GM18951 (cell line): ENCODE results near the gene NCOA3.

Source experiments
- POLR2A ChIP-seq: IDR thresholded peaks from 4 replicates; pipeline ENCODE4 v1.6.1; 2011; ENCODE audit warnings: mild to moderate bottlenecking; ENCODE audit not compliant: insufficient read length, insufficient read depth; ENCODE audit errors: extremely low read depth
- in situ Hi-C: fragments of 300-500 bp; cut with MboI; formaldehyde crosslinking; loops from one replicate; pipeline ENCODE4 v1.12.0; 2022; ENCODE audit warnings: low sequenced_read_pairs, mixed read lengths, inconsistent platforms; ENCODE audit not compliant: unreplicated experiment

NCOA3 gene

GRCh38 chr20:47464380-47465101 is 37.1 kb upstream of the NCOA3 start:
- in situ Hi-C loops, result no loop called here
- no peak for TF ChIP-seq POLR2A

- in situ Hi-C loops, result no loop called here
- TF ChIP-seq POLR2A, result no peak
These were observed 36.2 kb upstream of the NCOA3 start for GRCh38 chr20:47465335-47466090.

GRCh38 chr20:47466213-47466612 is 35.5 kb upstream of the NCOA3 start:
- TF ChIP-seq POLR2A, result no peak
- in situ Hi-C loops, result no loop called here

- TF ChIP-seq POLR2A, result no peak
- in situ Hi-C loops, result no loop called here
These were observed 34.8 kb upstream of the NCOA3 start for GRCh38 chr20:47466704-47467459.

- in situ Hi-C loops, result no loop called here
These were observed 33.2 kb upstream of the NCOA3 start for GRCh38 chr20:47468290-47469050.

GRCh38 chr20:47475419-47476044 is 26.2 kb upstream of the NCOA3 start:
- no peak for TF ChIP-seq POLR2A
- in situ Hi-C loops, result no loop called here

More at GRCh38 chr20:47468290-47469050, 33.2 kb upstream of the NCOA3 start:
- no peak for TF ChIP-seq POLR2A

GRCh38 chr20:47476452-47476851 is 25.2 kb upstream of the NCOA3 start:
- in situ Hi-C loops, result no loop called here
- TF ChIP-seq POLR2A, result no peak

- no peak for TF ChIP-seq POLR2A
- in situ Hi-C loops, result no loop called here
These were observed 22.6 kb upstream of the NCOA3 start for GRCh38 chr20:47479093-47479492.

- TF ChIP-seq POLR2A, result no peak
- in situ Hi-C loops, result no loop called here
These were observed 22.2 kb upstream of the NCOA3 start for GRCh38 chr20:47479506-47479905.

- TF ChIP-seq POLR2A, result no peak
- in situ Hi-C loops, result no loop called here
These were observed 21.4 kb upstream of the NCOA3 start for GRCh38 chr20:47480239-47480638.

GRCh38 chr20:47480705-47481104 is 21.0 kb upstream of the NCOA3 start:
- in situ Hi-C loops, result no loop called here
- no peak for TF ChIP-seq POLR2A
